ENCODE measurements around the gene KLHL30.

DNA sequence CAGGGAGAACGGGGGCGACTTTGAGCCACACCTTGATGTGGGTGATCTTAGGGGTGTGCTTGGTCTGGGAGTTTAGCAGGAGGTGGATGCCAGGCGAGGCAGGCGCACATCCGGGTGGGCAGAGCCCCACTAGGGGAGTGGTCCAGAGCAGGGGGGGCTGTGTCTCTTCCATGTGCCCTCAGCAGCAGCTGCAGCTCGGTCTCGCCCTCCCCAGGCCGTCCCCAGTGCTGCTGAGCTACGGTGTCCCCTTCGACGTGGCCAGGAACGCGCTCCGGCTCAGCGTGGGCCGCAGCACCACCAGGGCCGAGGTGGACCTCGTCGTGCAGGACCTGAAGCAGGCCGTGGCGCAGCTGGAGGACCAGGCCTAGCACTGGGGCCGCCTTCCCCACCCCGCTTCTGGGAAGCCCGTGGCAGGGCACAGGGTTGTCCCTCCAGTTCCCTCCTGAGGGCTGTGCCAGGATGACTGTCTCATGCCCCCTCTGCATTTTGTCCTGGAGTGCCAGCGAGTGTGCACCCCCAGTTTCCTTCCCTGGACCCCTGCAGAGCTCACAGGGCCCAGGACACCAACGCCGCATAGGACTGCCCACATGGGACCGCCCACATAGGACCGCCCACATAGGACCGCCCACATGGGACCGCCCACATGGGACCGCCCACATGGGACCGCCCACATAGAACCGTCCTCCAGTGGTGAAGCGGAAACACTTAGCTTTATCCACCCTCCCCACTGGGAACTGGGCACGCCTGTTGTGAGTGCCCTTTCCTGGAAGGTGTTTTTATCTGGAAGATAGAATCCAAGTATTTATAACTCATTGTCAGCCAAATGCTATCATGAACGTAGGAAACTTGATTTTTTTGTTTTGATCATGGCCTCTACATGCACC lies 40.2 kb upstream of the KLHL30 start:
- TF ChIP-seq GATA3 (IDR thresholded peaks at IDR 0.05; ENCODE audit: low read depth, low read length) (no peak), GATA2 (IDR thresholded peaks at IDR 0.05; ENCODE audit: low read depth, low read length) (no peak)

Data from SH-SY5Y (cell line).